Loucy (cell line): ENCODE data around the gene TMEM18.

ENCODE experiments used
- H2AFZ ChIP-seq: fragments of 200-600 bp; sonication (generic); 2 replicates; pipeline ENCODE4 v1.6.0; 2016; ENCODE audit warnings: antibody characterized with exemption, mild to moderate bottlenecking, low read length, moderate library complexity
- H3F3A ChIP-seq: fragments of 200-600 bp; 2 replicates; pipeline ENCODE4 v1.6.0; 2016; ENCODE audit warnings: antibody characterized with exemption, low read depth, mild to moderate bottlenecking
- H3K27me3 ChIP-seq: fragments of 200-600 bp; sonication (generic); 2 replicates; pipeline ENCODE4 v1.6.1; 2014; ENCODE audit warnings: low read length, mild to moderate bottlenecking; ENCODE audit not compliant: insufficient read depth, poor library complexity, severe bottlenecking
- H3K36me3 ChIP-seq: fragments of 200-600 bp; sonication (generic); 2 replicates; pipeline ENCODE4 v1.6.1; 2016; ENCODE audit warnings: low read length; ENCODE audit not compliant: insufficient read depth
- H3K4me1 ChIP-seq: fragments of 200-600 bp; sonication (generic); 2 replicates; pipeline ENCODE4 v1.5.1; 2014; ENCODE audit warnings: low read length, mild to moderate bottlenecking; ENCODE audit not compliant: insufficient read depth, poor library complexity, severe bottlenecking
- H3K4me2 ChIP-seq: fragments of 200-600 bp; sonication (generic); 2 replicates; pipeline ENCODE4 v1.6.0; 2014; ENCODE audit warnings: antibody characterized with exemption, low read length, low read depth, mild to moderate bottlenecking; ENCODE audit not compliant: poor library complexity, severe bottlenecking
- H3K4me3 ChIP-seq: fragments of 200-600 bp; sonication (generic); 2 replicates; pipeline ENCODE4 v1.5.1; 2014; ENCODE audit warnings: low read length, mild to moderate bottlenecking, mixed read lengths; ENCODE audit not compliant: poor library complexity, severe bottlenecking
- H3K79me2 ChIP-seq: fragments of 200-600 bp; sonication (generic); 2 replicates; pipeline ENCODE4 v1.6.1; 2014; ENCODE audit warnings: low read length; ENCODE audit not compliant: insufficient read depth
- H3K9ac ChIP-seq: fragments of 200-600 bp; sonication (generic); 2 replicates; pipeline ENCODE4 v1.6.0; 2014; ENCODE audit warnings: mild to moderate bottlenecking, low read depth, low read length, moderate library complexity; ENCODE audit not compliant: poor library complexity, severe bottlenecking
- H3K9me2 ChIP-seq: fragments of 200-600 bp; sonication (generic); replicated peaks from 2 replicates; pipeline ENCODE4 v1.6.1; 2016; ENCODE audit warnings: low read depth, low read length, mixed read lengths
- H3K9me3 ChIP-seq: fragments of 200-600 bp; sonication (generic); 2 replicates; pipeline ENCODE4 v1.6.1; 2014; ENCODE audit warnings: mild to moderate bottlenecking, antibody characterized with exemption, low read length, low read depth; ENCODE audit not compliant: insufficient read depth
- H4K20me1 ChIP-seq: fragments of 200-600 bp; sonication (generic); 2 replicates; pipeline ENCODE4 v1.6.0; 2014; ENCODE audit warnings: antibody characterized with exemption, low read length, mild to moderate bottlenecking; ENCODE audit not compliant: insufficient read depth, poor library complexity, severe bottlenecking
- EZH2phosphoT487 ChIP-seq: fragments of 200-600 bp; IDR thresholded peaks from 2 replicates; pipeline ENCODE4 v1.6.1; 2018; ENCODE audit warnings: antibody characterized with exemption, mild to moderate bottlenecking, moderate library complexity, borderline replicate concordance
- TF ChIP-seq, protein P1 (sequence below): fragments of 200-600 bp; sonication (generic); conservative IDR thresholded peaks from 2 replicates; pipeline ENCODE4 v1.5.1; 2014; ENCODE audit warnings: mild to moderate bottlenecking, antibody characterized with exemption, low read length

TMEM18 gene

GRCh38 chr2:660586-661359 lies 16.4 kb downstream of the TMEM18 start:
- no peaks in the 10 kb centered on the region for H3K9me2 ChIP-seq
- peaks cover 10% of the 10 kb centered on the region; the same call in 1 of the 2 replicates for H3K9me3 ChIP-seq
- no peak overlapping the region for H2AFZ ChIP-seq
- TF ChIP-seq EZH2phosphoT487: no peak
- TF ChIP-seq, protein P1, sequence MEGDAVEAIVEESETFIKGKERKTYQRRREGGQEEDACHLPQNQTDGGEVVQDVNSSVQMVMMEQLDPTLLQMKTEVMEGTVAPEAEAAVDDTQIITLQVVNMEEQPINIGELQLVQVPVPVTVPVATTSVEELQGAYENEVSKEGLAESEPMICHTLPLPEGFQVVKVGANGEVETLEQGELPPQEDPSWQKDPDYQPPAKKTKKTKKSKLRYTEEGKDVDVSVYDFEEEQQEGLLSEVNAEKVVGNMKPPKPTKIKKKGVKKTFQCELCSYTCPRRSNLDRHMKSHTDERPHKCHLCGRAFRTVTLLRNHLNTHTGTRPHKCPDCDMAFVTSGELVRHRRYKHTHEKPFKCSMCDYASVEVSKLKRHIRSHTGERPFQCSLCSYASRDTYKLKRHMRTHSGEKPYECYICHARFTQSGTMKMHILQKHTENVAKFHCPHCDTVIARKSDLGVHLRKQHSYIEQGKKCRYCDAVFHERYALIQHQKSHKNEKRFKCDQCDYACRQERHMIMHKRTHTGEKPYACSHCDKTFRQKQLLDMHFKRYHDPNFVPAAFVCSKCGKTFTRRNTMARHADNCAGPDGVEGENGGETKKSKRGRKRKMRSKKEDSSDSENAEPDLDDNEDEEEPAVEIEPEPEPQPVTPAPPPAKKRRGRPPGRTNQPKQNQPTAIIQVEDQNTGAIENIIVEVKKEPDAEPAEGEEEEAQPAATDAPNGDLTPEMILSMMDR: no peak
- no peak overlapping the region for H3K9ac ChIP-seq
- peaks cover 1% of the 10 kb centered on the region; the same call in 1 of the 2 replicates for H3K36me3 ChIP-seq
- peaks cover 24% of the 10 kb centered on the region for H3K4me1 ChIP-seq
- H3F3A ChIP-seq: no peaks in the 10 kb centered on the region
- H3K4me2 ChIP-seq: no peak overlapping the region
- H3K27me3 ChIP-seq: no peaks in the 10 kb centered on the region
- H4K20me1 ChIP-seq: no peaks in the 10 kb centered on the region
- no peaks in the 10 kb centered on the region for H3K79me2 ChIP-seq
- H3K4me3 ChIP-seq: no peak overlapping the region

DNA sequence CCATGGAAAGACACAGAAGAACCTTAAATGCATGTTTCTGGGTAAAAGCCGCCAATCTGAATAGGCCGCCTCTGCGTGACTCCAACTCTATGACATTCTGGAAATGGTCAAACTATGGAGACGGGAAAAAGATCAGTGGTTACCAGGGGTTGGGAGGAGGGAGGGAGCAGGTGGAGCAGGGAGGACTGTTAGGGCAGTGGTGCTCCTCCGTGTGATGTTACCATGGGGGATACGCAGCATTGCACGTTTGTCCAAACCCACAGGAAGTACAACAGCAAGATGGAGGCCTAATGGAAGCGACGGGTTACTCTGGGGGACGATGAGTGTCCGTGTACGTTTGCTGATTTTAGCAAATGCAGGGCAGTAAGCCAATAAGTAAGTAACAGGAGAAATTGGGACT lies 17.2 kb downstream of the TMEM18 start:
- Histone ChIP-seq H3K9ac (no peak overlapping the region), H3K9me3 (peaks cover 3% of the 10 kb centered on the region; the same call in 1 of the 2 replicates), H3F3A (no peaks in the 10 kb centered on the region), H3K4me3 (no peak overlapping the region), H3K9me2 (no peaks in the 10 kb centered on the region), H4K20me1 (no peaks in the 10 kb centered on the region), H3K79me2 (no peaks in the 10 kb centered on the region), H3K4me1 (peaks cover 32% of the 10 kb centered on the region), H3K36me3 (no peaks in the 10 kb centered on the region), H3K4me2 (no peak overlapping the region), H3K27me3 (no peaks in the 10 kb centered on the region), H2AFZ (no peak overlapping the region)
- TF ChIP-seq EZH2phosphoT487: no peak
- TF ChIP-seq, protein P1: no peak

- H3K4me2 ChIP-seq: no peak overlapping the region
- no peak overlapping the region for H2AFZ ChIP-seq
- no peaks in the 10 kb centered on the region for H3K27me3 ChIP-seq
- no peaks in the 10 kb centered on the region for H3K36me3 ChIP-seq
- H3K79me2 ChIP-seq: no peaks in the 10 kb centered on the region
- H3K9me2 ChIP-seq: no peaks in the 10 kb centered on the region
- no peak overlapping the region for H3K4me3 ChIP-seq
- TF ChIP-seq, protein P1: no peak
- TF ChIP-seq EZH2phosphoT487: no peak
- H3K9me3 ChIP-seq: no peaks in the 10 kb centered on the region
- peaks cover 41% of the 10 kb centered on the region for H3K4me1 ChIP-seq
- no peaks in the 10 kb centered on the region for H4K20me1 ChIP-seq
- H3K9ac ChIP-seq: no peak overlapping the region
- no peaks in the 10 kb centered on the region for H3F3A ChIP-seq
Observed at GRCh38 chr2:658426-658825, 18.8 kb downstream of the TMEM18 start.
